ENCODE measurements around the gene FOXO6. TPM values are rescaled to one million over a fixed set of nuclear protein-coding genes. Genes with fewer than 3 reads are reported as not detected.
A peak's percentile ranks its signal among the peaks of the same experiment; 100 is the strongest.

The FOXO6 gene
- total and polyA plus RNA-seq, 7 donors: 0.42 to 8.6 (median 0.88) TPM

DNA sequence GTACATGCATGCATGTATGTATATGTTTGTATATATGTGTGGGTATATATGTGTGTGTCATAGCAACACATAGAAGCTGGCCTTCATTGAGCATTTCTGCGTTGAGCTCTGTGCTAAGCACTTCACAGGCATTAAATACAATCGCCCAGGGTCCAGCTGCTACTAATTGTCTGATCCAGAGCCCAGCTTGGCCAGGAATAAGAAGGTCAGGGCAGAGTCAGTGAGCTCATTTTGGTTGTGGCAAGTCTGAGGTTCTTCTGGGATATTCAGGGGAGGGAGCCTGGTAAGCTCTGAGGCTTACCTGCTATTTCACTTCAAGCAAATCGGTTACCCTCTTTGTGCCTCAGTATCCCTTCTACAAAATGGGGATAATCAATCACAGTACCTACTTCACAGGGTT, 59.6 kb downstream of the FOXO6 start:
- DNase-seq: no peak
- no peaks in the 10 kb centered on the region for H3K9me3 ChIP-seq
- H3K4me3 ChIP-seq: no peak overlapping the region
- TF ChIP-seq CTCF (IDR thresholded peaks at IDR 0.05): no peak
- peaks cover 41% of the 10 kb centered on the region for H3K4me1 ChIP-seq
- peak overlapping the region; percentile 93 for H3K27ac ChIP-seq
- WGBS, 3 donors: 18 to 30% (median 27%) methylated on average over 3 of the region's 3 CpGs
- peak in 2 of 4 donors; percentile 14 to 24 for ATAC-seq
- H3K27me3 ChIP-seq (ENCODE audit: insufficient read depth in 3 of 3, low read length in 2 of 3): no peaks in the 10 kb centered on the region
- H3K36me3 ChIP-seq (ENCODE audit: insufficient read depth in 1 of 2, low read depth in 1 of 2): no peaks in the 10 kb centered on the region
- intact Hi-C loops (cut with DNase I): no loop called here

DNA sequence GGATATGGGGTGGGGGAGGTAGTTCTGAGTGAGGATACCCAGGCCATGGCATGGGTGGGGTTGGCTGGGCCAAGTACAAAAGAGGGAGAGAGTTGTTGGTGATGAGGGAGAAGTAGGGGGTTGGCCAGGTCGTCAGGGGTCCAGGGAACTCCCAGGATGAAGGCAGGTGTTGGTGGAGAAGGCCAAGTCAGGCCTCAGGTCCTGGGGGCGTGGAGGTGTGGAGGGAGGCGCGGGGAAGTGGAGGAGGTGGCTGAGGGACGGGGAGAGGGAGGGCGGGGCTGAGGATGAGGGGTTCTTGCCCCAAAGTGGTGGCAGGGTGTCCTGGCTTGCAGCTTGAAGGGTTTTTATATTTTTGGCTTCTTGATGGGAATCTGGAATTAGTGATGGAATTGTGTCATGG, 61.1 kb downstream of the FOXO6 start:
- no peaks in the 10 kb centered on the region for H3K27me3 ChIP-seq (ENCODE audit: insufficient read depth in 3 of 3, low read length in 2 of 3)
- H3K4me1 ChIP-seq: peaks cover 41% of the 10 kb centered on the region
- no peaks in the 10 kb centered on the region for H3K9me3 ChIP-seq
- 90 to 91% (median 91%) methylated on average over 5 to 6 of the region's 6 CpGs for WGBS, 3 donors
- intact Hi-C loops (cut with DNase I): loop anchor here in 1 of 2 donors (2.0 kb wide), 1 partner anchor 64 kb away; no protein-coding TSS in a partner anchor
- ATAC-seq: no peak
- TF ChIP-seq CTCF (IDR thresholded peaks at IDR 0.05): no peak
- no peak for DNase-seq
- no peak overlapping the region for H3K4me3 ChIP-seq
- H3K36me3 ChIP-seq (ENCODE audit: insufficient read depth in 1 of 2, low read depth in 1 of 2): no peaks in the 10 kb centered on the region
- peak overlapping the region; percentile 93 for H3K27ac ChIP-seq

DNA sequence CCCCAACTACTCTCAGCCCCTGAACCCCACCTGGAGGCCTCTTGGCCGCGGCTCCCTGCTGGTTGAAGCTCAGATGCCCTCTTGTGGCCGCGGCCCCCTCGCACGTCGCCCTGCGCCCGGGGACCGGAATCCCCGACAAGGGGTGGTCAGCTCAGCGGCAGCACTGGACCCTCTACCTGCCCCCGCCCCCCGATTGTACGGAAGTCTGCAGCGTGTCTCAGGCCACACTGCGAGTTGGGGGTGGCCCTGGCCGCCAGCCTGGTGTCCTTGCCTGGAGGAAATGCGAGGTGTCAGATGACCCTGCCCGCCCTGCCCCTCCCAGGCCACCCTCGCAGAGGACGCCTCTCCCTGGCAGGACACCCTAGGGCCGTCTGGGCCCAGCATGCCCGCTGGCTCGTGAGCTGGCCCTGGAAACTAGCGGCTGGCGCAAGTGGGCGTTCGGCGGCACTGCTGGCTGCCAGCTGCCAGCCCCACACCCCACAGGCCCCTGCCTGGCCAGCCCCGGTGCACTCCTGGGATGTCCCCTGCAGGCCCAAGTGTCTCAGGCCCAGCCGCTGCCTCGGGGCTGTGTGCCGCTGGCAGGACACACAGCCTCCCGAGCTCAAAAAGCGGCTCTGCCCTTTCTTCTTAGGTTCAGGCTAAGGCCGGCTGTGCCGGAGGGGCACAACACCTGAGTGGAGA, 62.4 kb downstream of the FOXO6 start:
- ATAC-seq: peak; percentile 73 to 84 (median 77)
- H3K27ac ChIP-seq: peak overlapping the region; percentile 83
- TF ChIP-seq CTCF (IDR thresholded peaks at IDR 0.05): peak; percentile 54
- intact Hi-C loops (cut with DNase I): loop anchor here in 1 of 2 donors (2.0 kb wide), 1 partner anchor 65 kb away; no protein-coding TSS in a partner anchor
- H3K36me3 ChIP-seq (ENCODE audit: insufficient read depth in 1 of 2, low read depth in 1 of 2): no peaks in the 10 kb centered on the region
- H3K4me1 ChIP-seq: peaks cover 27% of the 10 kb centered on the region
- DNase-seq: peak; percentile 75 to 93
- no peaks in the 10 kb centered on the region for H3K27me3 ChIP-seq (ENCODE audit: insufficient read depth in 3 of 3, low read length in 2 of 3)
- H3K4me3 ChIP-seq: peak overlapping the region; percentile 73
- no peaks in the 10 kb centered on the region for H3K9me3 ChIP-seq
- 16 to 22% (median 18%) methylated on average over 33 to 38 of the region's 38 CpGs for WGBS, 3 donors

- no peak for TF ChIP-seq CTCF (IDR thresholded peaks at IDR 0.05)
- 57 to 88% (median 73%) methylated on average over 4 of the region's 4 CpGs for WGBS, 3 donors
- H3K9me3 ChIP-seq: no peaks in the 10 kb centered on the region
- no peak for ATAC-seq
- H3K4me3 ChIP-seq: peak overlapping the region; percentile 73
- DNase-seq: no peak
- no peak overlapping the region for H3K27ac ChIP-seq
- H3K36me3 ChIP-seq (ENCODE audit: insufficient read depth in 1 of 2, low read depth in 1 of 2): no peaks in the 10 kb centered on the region
- peaks cover 19% of the 10 kb centered on the region for H3K4me1 ChIP-seq
- no peaks in the 10 kb centered on the region for H3K27me3 ChIP-seq (ENCODE audit: insufficient read depth in 3 of 3, low read length in 2 of 3)
- intact Hi-C loops (cut with DNase I): no loop called here
Observed at GRCh38 chr1:41424581-41425118, 63.4 kb downstream of the FOXO6 start.
